ENCODE measurements around the gene MTRF1. TPM values are rescaled to one million over a fixed set of nuclear protein-coding genes. Genes with fewer than 3 reads are reported as not detected.

Gene MTRF1
- total and polyA plus RNA-seq, 2 of the 4 experiments (the other 2 are of a cell fraction), result 9.7 to 12.4 TPM

DNA sequence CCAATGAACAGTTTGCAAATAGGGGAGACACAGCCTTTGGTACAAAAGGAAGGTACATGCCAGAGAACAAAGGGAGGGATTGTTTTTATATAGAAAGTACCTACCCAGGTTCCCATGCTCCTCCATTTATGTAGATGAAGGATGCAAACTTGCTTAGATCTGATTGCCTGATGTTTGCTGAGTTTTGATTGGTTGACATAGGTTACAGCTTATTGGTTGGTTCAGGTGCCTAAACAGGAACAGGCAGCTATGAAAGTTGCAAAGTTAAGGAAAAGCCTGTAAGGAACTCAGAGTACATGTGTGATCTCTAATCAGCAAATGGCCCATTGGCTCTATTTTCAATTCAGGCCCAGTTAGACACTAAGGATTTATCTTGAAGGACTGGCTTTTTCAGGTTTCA, 41.2 kb upstream of the MTRF1 start:
- Histone ChIP-seq H3K4me1 (ENCODE audit: control insufficient read depth, insufficient read depth, low read length) (0 out of 2 replicates have a peak, but pooled peaks cover 4% of the 10 kb centered on the region), H2BK20ac (ENCODE audit: low read depth, low read length) (no peak overlapping the region), H4K91ac (ENCODE audit: insufficient read depth, low read depth, low read length) (no peak overlapping the region), H2BK5ac (ENCODE audit: low read depth, low read length, poor library complexity, severe bottlenecking) (no peak overlapping the region), H3K9me1 (ENCODE audit: insufficient read depth, low read length) (no peaks in the 10 kb centered on the region), H2AK5ac (ENCODE audit: low read depth, low read length) (no peak overlapping the region), H3K36me3 (ENCODE audit: control insufficient read depth, insufficient read depth, low read length) (no peaks in the 10 kb centered on the region), H3K27ac (ENCODE audit: insufficient read depth, low read length) (no peak overlapping the region), H4K20me1 (ENCODE audit: insufficient read depth, low read length) (no peaks in the 10 kb centered on the region), H2BK15ac (ENCODE audit: low read depth, low read length) (no peak overlapping the region), H3K9ac (ENCODE audit: low read depth, low read length) (no peak overlapping the region), H4K8ac (ENCODE audit: low read depth in 2 of 2, low read length in 2 of 2) (no peak overlapping the region), H3K18ac (ENCODE audit: low read depth, low read length) (no peak overlapping the region), H2AK9ac (replicated peaks; ENCODE audit: low read depth, low read length, poor library complexity) (no peak overlapping the region), H3K4me3 (ENCODE audit: insufficient read depth, low read depth, low read length) (no peak overlapping the region), H3K27me3 (ENCODE audit: control insufficient read depth, insufficient read depth, low read length) (no peaks in the 10 kb centered on the region), H3K23ac (ENCODE audit: low read depth, low read length) (no peak overlapping the region), H3K14ac (replicated peaks; ENCODE audit: low read depth, low read length) (no peak overlapping the region), H4K5ac (ENCODE audit: low read depth, low read length) (no peak overlapping the region), H3K9me3 (ENCODE audit: control insufficient read depth, insufficient read depth, low read length) (no peaks in the 10 kb centered on the region), H3K56ac (ENCODE audit: extremely low read depth, insufficient read depth, low read length) (no peak overlapping the region), H3K79me1 (ENCODE audit: low read depth in 1 of 2, low read length in 2 of 2) (no peaks in the 10 kb centered on the region), H3K4ac (ENCODE audit: low read depth, low read length) (no peak overlapping the region), H2AFZ (replicated peaks; ENCODE audit: low read length, poor library complexity) (no peak overlapping the region), H3K4me2 (ENCODE audit: low read depth, low read length) (no peak overlapping the region), H2BK120ac (ENCODE audit: low read depth, low read length) (no peak overlapping the region)
- no peak for DNase-seq
- intact Hi-C loops (cut with micrococcal nuclease) (no loop called here), in situ Hi-C loops (cut with MboI; ENCODE audit: low sequenced_read_pairs) (loop anchor here (25.0 kb wide), 1 partner anchor 217 kb away; no protein-coding TSS in a partner anchor), dilution Hi-C loops (cut with HindIII; ENCODE audit: low sequenced_read_pairs, unreplicated experiment) (no loop called here)
- no peak for TF ChIP-seq FOS (IDR thresholded peaks at IDR 0.05; ENCODE audit: low read depth, low read length)
- TF ChIP-seq, protein P1, sequence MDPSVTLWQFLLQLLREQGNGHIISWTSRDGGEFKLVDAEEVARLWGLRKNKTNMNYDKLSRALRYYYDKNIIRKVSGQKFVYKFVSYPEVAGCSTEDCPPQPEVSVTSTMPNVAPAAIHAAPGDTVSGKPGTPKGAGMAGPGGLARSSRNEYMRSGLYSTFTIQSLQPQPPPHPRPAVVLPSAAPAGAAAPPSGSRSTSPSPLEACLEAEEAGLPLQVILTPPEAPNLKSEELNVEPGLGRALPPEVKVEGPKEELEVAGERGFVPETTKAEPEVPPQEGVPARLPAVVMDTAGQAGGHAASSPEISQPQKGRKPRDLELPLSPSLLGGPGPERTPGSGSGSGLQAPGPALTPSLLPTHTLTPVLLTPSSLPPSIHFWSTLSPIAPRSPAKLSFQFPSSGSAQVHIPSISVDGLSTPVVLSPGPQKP (IDR thresholded peaks at IDR 0.05; ENCODE audit: borderline replicate concordance, low read depth, low read length), result no peak
- no peak for TF ChIP-seq SMC3 (IDR thresholded peaks at IDR 0.05; ENCODE audit: low read depth, low read length)
- no peak for TF ChIP-seq MAZ (IDR thresholded peaks at IDR 0.05; ENCODE audit: borderline replicate concordance, low read depth, low read length)
- TF ChIP-seq, protein P2, sequence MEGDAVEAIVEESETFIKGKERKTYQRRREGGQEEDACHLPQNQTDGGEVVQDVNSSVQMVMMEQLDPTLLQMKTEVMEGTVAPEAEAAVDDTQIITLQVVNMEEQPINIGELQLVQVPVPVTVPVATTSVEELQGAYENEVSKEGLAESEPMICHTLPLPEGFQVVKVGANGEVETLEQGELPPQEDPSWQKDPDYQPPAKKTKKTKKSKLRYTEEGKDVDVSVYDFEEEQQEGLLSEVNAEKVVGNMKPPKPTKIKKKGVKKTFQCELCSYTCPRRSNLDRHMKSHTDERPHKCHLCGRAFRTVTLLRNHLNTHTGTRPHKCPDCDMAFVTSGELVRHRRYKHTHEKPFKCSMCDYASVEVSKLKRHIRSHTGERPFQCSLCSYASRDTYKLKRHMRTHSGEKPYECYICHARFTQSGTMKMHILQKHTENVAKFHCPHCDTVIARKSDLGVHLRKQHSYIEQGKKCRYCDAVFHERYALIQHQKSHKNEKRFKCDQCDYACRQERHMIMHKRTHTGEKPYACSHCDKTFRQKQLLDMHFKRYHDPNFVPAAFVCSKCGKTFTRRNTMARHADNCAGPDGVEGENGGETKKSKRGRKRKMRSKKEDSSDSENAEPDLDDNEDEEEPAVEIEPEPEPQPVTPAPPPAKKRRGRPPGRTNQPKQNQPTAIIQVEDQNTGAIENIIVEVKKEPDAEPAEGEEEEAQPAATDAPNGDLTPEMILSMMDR (conservative IDR thresholded peaks at IDR 0.05; ENCODE audit: low read depth, low read length), result no peak
- no peak for TF ChIP-seq MXI1 (IDR thresholded peaks at IDR 0.05; ENCODE audit: borderline replicate concordance, low read depth, low read length)
- no peak for TF ChIP-seq NFE2L2 (IDR thresholded peaks at IDR 0.05; ENCODE audit: low read depth, low read length)
- TF ChIP-seq RCOR1 (IDR thresholded peaks at IDR 0.05; ENCODE audit: insufficient replicate concordance, low read length), result no peak
- TF ChIP-seq CHD1 (IDR thresholded peaks at IDR 0.05; ENCODE audit: low read depth, low read length), result no peak
- no peak for TF ChIP-seq MAFK (IDR thresholded peaks at IDR 0.05; ENCODE audit: low read depth, low read length)
- no peak for TF ChIP-seq RFX5 (IDR thresholded peaks at IDR 0.05; ENCODE audit: low read depth, low read length)
- TF ChIP-seq, protein P3, sequence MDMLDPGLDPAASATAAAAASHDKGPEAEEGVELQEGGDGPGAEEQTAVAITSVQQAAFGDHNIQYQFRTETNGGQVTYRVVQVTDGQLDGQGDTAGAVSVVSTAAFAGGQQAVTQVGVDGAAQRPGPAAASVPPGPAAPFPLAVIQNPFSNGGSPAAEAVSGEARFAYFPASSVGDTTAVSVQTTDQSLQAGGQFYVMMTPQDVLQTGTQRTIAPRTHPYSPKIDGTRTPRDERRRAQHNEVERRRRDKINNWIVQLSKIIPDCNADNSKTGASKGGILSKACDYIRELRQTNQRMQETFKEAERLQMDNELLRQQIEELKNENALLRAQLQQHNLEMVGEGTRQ (IDR thresholded peaks at IDR 0.05; ENCODE audit: low read depth, low read length), result no peak
- no peak for TF ChIP-seq POLR2A (IDR thresholded peaks at IDR 0.05; ENCODE audit: low read depth, low read length)
- no peak for TF ChIP-seq CEBPB (IDR thresholded peaks at IDR 0.05; ENCODE audit: low read depth, low read length)
- ChIA-PET POLR2A (ENCODE audit: unreplicated experiment) (interaction anchor here (0.5 kb wide), 1 partner anchor 33 kb away, joined by 3 read pairs; no protein-coding TSS in a partner anchor), CTCF (no interaction called here)
- BruUV-seq (replicated peaks), result no TSS peak
- ATAC-seq (ENCODE audit: low read depth), result no peak

Data from IMR-90 (cell line).